Ramos (cell line): Measurements from ENCODE around the gene RNPEPL1.

Experiments used
- in situ Hi-C: fragments of 300-500 bp; cut with MboI; formaldehyde crosslinking; loops from one replicate; pipeline ENCODE4 v1.14.3; 2022; ENCODE audit warnings: low sequenced_read_pairs; ENCODE audit not compliant: unreplicated experiment

RNPEPL1 gene

DNA sequence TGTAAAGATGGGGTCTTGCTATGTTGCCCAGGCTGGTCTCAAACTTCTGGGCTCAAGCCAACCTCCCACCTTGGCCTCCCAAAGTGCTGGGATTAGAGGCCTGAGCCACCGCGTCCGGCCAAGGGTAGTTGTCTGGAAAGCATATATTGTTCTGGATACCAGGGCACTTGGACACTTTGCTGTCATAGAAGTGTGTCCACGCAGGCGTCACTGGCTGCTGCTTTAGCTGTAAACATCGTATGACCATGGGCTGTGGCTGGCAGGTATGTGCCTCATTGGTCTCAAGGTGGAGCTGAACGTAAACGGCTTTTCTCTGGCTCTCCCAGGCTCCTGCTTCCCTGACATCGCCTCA lies 53.8 kb downstream of the RNPEPL1 start:
- in situ Hi-C loops, result no loop called here

DNA sequence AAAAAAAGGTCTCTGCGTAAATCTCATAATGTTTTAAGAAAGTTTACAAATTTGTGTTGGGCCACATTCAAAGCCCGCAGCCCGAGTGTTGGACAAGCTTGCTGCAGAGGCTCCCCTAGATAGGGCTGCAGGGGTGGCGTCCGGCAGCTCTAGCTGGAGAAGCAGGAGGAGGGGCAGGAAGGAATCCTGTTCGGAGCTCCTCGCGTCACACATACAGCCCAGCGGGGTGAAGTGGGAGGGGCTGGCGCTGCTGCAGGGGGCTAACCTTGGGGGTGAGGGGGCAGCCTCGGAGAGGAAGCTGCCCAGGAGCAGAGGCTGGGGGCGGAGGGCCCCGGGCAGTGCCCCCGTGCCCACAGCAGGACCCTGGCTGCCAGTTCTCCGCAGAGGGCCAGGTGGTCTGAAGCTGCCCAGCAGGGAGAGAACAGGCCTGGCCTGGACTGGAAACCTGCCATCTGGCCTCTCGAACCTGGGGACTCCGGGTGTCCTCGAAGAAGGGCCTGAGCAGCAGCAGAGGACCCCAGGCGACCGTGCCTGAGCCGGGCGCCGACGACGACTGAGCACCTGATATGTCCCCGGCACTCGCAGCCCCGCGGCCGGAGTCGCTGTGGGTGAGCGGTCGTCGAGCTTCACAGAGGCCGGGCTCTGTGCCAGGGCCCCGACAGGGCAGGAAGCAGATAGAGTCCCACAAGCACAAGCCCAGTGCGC lies 54.4 kb downstream of the RNPEPL1 start:
- in situ Hi-C loops, result no loop called here

DNA sequence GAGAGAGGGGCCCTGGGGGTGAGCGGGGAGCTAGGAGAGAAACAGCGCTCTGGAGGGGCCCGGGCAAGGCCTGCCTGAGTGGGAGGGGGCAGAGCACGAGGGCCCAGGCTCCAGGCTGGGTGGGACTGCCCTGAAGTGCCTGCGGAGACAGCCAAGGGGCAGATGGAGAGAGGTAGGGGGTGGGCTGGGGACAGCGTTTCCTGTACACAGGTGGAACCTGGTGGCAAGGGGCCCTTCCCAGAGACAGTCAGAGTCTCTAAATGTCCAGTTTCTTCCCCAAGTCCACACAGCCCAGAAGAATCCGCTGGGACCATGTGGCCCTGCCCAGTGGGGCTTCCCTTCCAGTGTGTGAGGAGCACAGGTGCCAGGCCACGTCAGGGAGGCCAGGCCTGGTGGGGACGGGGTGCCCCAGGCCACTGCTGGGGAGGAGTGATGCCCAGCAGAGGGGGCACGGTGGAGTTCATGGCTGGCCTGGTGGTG lies 55.3 kb downstream of the RNPEPL1 start:
- in situ Hi-C loops, result no loop called here

DNA sequence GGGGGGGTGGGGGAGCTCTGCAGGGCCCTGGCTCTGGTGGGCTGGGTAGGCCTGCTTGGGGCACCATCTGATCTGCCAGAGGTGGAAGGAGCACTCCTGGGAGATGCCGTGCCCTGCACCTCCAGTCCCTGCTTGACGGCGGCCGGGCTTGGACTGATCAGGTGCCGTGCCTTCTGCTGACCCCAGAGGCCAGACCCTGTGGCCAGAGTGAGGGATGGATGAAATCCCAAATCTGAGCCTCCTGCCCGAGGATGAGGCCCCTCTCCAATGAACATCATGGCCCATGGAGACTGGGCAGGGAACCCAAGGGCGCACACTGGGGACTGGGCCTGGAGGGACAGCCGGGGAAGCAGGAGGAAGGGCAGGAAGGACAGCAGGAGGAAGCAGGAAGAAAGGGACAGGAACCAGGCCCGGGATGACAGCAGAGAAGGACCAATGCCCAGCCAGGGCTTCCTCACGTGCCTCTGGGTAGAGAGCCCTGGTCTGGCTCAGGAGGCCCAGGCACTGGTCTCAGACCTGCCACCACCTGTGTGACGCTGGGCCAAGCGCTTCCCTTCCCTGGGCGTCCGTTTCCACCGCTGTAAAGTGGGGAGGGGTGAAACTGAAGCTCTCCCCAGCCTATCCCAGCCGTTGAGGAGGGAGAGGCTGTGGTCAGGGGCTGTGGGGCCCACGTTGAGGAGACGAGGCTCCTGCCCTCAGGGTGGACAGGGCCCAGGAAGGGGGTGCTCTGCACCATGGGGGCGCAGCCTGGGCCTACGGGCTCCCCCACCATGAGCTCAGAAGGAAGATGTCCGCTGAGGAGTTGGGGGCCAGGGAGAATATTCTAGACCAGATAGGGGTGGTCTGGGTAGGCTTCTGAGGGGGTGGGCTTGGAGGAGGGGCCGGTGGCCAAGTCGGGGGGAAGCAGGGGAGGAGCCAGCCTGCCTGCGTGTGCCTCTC lies 56.0 kb downstream of the RNPEPL1 start:
- in situ Hi-C loops, result no loop called here

DNA sequence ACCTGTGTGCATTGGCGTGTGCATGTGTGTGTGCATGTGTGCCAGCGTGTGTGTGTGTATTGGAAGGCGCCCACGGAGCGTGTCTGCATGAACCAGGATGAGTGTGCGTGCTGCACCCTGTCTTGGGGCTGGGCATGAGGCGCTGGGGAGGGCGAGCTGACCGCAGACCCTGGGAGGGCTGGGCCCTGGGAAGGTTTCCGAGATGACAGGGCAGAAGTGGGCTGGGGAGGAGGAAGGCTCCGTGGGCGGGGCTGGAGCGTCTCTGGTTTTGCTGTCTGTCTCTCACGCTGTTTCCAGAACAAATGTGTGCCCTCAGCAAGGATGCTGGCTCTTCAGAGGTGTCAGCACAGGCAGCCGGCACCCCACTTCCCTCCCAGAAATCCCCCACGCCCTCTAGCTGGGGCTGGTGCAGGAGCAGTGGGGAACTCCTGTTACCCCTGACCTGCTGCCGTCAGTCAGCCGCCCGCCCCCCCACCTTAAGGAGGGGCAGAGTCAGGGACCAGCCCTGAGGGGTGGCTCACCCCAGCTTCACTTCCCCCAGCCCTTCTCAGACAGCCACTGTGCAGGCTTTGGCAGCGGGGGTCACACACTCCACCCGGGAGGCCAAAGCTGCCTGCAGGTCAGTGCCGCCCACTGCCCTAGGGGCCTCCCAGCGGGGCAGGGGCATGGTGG lies 56.8 kb downstream of the RNPEPL1 start, which contains the start of gene GPR35:
TSS of gene GPR35 (plus strand) at position 531 of the 672 bp plus-strand sequence. CDS start 4,473 bp downstream, outside the sequence.
- in situ Hi-C loops, result no loop called here

DNA sequence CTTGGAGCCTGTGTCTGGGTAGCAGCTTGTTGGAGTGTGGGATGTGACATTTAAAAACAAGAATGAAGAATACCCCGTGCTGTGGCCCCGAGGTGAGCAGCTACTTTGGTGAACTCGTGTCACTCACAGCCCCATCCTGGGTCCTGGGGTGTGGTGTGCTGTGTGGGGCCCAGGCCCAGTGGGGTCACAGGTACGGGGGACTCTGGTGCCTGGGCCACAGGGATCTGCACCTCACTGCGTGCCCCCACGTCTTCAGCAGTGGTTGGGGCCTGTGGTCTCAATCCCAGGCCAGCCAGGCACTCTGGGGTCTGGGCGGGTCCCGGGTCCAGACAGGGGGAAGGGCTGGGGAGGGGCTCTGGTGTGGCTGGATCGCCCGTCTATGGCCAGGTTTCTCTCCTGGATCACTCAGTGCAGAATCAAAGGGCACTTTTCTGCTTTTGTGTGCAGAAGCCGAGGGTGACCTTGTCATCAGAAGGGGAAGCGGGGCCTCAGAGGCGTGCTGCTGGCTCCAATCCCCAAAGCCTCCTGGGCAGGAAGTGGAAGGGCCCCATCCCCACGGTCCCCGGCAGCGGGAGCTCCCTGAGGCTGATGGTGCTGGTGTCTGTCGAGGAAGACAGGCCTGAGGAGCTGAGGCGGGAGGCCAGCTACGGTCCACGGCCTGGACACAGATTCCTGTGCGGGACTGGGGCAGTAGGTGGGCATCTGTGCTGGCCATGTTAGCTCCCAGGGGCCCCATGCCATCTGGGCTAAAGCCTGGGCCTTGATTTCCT lies 58.4 kb downstream of the RNPEPL1 start:
- in situ Hi-C loops, result no loop called here

DNA sequence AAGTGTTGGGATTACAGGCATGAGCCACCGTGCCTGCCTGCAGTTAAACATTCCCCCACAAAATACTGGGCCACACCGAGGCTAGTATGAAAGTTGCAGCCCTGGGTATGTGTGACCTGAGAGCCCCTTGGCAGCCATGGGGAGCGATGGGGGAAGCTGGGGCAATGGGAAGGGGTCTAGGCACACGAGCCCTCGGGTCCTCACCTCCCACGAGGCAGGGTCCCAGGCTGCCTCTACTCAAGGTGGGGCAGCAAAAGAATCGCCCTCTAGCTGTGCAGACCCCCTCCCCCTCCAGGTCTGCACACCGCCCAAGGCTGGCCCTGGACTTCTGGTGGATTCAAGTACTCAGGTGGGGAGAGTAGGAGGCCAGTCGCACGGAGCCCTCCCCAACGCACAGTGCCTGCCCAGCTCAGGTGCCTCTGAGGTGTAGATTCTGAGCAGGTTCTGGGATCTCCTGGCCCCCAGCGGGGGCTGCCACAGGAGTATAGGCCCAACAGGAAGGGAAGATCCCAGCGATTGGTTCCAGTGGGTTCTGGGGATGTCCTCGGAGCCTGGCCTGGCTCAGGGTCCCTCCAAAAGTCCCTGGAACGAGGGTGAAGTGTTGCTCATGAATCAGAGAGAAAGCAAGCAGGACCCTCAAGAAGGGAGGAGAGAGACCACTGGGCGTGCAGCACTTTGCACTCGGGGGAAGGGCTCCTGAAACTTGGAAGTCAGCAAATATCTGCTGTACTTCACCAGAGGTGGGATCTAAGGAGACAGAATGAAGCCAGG lies 59.6 kb downstream of the RNPEPL1 start:
- in situ Hi-C loops, result no loop called here

DNA sequence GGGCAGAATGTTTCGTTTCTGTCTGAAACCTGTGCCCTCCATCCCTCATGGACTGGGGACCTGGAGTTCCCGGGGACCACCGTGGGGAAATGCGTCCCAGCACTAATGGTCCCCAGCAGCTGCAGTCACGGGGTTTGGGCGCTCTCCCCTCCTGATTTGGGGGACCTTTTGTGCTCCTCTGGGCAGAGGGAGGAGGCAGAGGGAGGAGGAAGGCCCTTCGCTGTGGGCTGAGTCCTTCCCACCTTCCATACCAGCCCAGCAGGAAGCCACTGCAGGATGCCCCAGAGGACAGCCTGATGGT lies 60.2 kb downstream of the RNPEPL1 start:
- in situ Hi-C loops, result no loop called here

DNA sequence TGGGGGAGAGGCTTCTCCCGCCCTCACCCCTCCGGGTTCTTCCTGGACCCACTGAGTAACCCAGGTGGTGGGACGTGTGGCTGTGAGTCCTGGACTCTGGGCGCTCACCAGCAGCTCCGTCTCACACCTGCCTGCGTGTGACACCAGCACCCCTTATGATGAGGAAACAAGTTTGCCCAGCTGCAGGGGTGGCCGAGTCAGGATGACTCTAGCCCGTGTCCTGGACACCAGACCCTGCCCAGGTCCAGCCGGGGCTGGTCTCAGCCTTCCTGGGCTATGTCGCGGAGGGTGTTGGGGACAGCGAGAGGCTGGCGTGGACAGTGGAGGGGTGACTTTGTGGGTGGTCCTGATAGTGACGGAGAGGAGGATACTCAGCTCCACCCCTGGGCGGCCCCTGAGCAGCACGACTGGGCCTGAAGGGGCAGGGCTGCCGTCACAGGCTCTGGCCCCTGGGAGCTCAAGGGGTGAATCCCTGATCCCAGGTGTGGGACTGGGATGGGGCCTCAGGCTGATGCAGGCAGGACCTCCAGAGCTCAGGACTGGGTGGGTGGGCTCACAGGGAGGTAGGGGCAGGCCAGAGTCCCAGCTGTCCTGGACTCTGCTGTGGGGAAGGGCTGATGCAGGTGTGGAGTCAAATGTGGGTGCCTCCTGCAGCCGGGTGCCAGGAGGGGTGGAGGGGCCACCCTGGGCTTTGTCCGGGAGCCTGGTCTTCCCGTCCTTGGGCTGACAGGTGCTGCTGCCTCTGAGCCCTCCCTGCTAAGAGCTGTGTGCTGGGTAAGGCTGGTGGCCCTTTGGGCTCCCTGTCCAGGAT lies 60.7 kb downstream of the RNPEPL1 start:
- in situ Hi-C loops, result no loop called here

DNA sequence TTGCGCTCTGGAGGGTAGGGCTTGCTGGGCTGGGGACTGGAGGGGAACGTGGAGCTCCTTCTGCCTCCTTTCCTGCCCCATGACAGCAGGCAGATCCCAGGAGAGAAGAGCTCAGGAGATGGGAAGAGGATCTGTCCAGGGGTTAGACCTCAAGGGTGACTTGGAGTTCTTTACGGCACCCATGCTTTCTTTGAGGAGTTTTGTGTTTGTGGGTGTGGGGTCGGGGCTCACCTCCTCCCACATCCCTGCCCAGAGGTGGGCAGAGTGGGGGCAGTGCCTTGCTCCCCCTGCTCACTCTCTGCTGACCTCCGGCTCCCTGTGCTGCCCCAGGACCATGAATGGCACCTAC lies 61.3 kb downstream of the RNPEPL1 start:
- in situ Hi-C loops, result no loop called here

DNA sequence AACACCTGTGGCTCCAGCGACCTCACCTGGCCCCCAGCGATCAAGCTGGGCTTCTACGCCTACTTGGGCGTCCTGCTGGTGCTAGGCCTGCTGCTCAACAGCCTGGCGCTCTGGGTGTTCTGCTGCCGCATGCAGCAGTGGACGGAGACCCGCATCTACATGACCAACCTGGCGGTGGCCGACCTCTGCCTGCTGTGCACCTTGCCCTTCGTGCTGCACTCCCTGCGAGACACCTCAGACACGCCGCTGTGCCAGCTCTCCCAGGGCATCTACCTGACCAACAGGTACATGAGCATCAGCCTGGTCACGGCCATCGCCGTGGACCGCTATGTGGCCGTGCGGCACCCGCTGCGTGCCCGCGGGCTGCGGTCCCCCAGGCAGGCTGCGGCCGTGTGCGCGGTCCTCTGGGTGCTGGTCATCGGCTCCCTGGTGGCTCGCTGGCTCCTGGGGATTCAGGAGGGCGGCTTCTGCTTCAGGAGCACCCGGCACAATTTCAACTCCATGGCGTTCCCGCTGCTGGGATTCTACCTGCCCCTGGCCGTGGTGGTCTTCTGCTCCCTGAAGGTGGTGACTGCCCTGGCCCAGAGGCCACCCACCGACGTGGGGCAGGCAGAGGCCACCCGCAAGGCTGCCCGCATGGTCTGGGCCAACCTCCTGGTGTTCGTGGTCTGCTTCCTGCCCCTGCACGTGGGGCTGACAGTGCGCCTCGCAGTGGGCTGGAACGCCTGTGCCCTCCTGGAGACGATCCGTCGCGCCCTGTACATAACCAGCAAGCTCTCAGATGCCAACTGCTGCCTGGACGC lies 61.9 kb downstream of the RNPEPL1 start:
- in situ Hi-C loops, result no loop called here
